ENCODE measurements around the gene AKT3. TPM values are rescaled to one million over a fixed set of nuclear protein-coding genes. Genes with fewer than 3 reads are reported as not detected.

AKT3 gene
- total RNA-seq, 3 donors from 2014 or later (not counting 1 experiment from before 2014, with no cell fraction given) = 135 to 157 (median 136) TPM

DNA sequence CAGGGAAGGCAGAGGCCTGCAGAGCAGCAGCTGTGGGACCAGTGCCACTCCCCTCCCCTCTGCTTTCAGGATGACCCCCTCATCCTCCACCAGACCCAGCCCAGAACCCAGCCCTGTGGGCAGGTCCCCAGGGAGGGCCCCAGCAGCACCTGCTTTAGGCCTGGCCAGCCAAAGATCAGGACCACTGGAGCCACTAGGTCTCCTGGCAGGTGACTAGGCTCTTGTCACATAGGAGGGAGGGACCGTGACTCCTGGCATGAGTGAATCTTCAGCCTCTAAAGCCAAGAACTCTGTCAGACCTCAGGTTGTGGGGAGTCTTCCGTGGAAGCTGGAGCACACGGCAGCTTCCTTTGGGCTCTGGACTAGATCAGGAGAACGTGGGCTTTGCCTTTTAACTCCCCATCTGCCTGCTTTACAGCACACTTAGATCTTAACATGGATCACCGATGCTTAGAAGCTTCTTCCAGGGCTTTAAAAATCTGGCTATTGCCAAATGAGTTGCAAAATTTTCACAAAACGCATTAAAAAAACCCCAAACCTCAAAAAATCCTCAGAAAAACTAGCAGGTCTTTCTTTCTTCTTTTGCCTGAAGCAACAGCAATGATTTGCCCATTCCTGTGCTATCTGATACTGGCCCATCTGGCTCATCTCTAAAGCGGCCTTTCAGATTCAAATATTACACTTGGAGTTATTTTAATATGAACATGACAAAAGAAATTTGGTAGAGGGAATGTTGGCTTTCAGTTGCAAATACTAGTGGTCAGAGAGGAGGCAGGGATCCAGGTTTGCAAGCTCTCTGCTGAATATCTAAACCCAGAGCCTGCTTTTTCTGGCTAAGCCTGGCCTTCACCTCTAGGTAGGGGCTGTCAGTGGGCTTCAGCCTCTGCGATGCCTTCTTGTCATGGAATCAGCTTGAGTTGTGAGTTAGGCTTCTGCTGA is 359.0 kb downstream of the AKT3 start:
- Mint-ChIP-seq H3K4me1 (peaks cover 4 to 9% of the 10 kb centered on the region in 2 donors), H3K27ac (no peak overlapping the region), H3K36me3 (no peaks in the 10 kb centered on the region), H3K4me3 (no peak overlapping the region), H3K9me3 (no peaks in the 10 kb centered on the region), H3K27me3 (ENCODE audit: low read depth in 2 of 2) (no peaks in the 10 kb centered on the region)
- intact Hi-C loops (cut with micrococcal nuclease) = no loop called here
- WGBS (ENCODE audit: insufficient coverage) = 97% methylated on average over 7 of the region's 8 CpGs
- H3K9me3 ChIP-seq (ENCODE audit: control insufficient read depth, insufficient read depth, low read length) = no peaks in the 10 kb centered on the region
- H3K4me1 ChIP-seq (ENCODE audit: control insufficient read depth, insufficient read depth, low read length) = peaks cover 8% of the 10 kb centered on the region
- H3K4me3 ChIP-seq (ENCODE audit: low read length) = no peak overlapping the region
- H3K36me3 ChIP-seq (ENCODE audit: control insufficient read depth, insufficient read depth, low read length) = no peaks in the 10 kb centered on the region
- no peaks in the 10 kb centered on the region for H3K27me3 ChIP-seq (ENCODE audit: control insufficient read depth, insufficient read depth, low read length)
- DNase-seq (no peak), ATAC-seq (no peak)
- TF ChIP-seq, protein P1, sequence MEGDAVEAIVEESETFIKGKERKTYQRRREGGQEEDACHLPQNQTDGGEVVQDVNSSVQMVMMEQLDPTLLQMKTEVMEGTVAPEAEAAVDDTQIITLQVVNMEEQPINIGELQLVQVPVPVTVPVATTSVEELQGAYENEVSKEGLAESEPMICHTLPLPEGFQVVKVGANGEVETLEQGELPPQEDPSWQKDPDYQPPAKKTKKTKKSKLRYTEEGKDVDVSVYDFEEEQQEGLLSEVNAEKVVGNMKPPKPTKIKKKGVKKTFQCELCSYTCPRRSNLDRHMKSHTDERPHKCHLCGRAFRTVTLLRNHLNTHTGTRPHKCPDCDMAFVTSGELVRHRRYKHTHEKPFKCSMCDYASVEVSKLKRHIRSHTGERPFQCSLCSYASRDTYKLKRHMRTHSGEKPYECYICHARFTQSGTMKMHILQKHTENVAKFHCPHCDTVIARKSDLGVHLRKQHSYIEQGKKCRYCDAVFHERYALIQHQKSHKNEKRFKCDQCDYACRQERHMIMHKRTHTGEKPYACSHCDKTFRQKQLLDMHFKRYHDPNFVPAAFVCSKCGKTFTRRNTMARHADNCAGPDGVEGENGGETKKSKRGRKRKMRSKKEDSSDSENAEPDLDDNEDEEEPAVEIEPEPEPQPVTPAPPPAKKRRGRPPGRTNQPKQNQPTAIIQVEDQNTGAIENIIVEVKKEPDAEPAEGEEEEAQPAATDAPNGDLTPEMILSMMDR (IDR thresholded peaks at IDR 0.05) = no peak
- no peak overlapping the region for H3K27ac ChIP-seq (ENCODE audit: low read length)

DNA sequence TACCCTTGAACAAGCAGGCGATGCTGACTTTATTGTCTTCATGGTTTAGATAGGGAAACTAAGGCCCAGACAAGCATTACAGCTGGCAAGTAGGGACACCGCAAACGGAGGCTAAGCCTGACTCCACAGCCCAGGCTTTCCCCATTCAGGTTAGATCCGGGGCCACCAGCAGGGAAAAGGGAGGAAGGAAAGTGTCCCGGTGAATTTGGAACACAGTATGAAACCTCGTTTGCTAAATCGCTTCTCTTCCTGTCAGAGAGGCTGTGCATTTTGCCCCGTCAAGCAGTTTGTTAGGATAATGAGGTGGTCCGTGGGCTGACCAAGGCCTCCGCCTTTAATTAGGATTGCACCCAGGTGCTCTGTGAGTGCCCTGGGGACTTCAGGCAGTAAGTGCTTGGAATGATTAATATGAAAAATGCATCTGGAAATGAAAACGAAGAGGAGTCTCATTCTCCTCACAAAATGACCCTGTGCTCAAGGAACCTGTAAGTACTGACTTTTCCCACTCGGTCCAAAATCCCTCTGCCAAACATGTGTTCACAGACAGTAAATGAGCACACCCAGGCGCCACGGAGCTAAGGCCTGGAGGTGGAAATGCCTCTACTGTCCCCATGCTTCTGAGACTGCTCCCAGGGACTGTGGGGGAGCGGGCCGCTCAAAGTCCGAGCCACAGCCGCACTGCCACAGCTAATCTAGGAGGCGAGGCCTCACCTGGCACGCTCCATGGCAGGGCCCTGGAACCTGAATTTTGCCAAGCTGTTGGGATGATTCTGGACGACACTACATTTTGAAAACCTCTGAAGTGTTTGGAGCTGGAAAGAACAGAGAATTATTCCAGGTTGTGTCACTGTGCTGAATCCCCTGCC is 360.1 kb downstream of the AKT3 start:
- TF ChIP-seq, protein P1 (IDR thresholded peaks at IDR 0.05) = no peak
- Histone ChIP-seq H3K4me1 (ENCODE audit: control insufficient read depth, insufficient read depth, low read length) (no peaks in the 10 kb centered on the region), H3K36me3 (ENCODE audit: control insufficient read depth, insufficient read depth, low read length) (no peaks in the 10 kb centered on the region), H3K27me3 (ENCODE audit: control insufficient read depth, insufficient read depth, low read length) (no peaks in the 10 kb centered on the region), H3K4me3 (ENCODE audit: low read length) (no peak overlapping the region), H3K27ac (ENCODE audit: low read length) (no peak overlapping the region), H3K9me3 (ENCODE audit: control insufficient read depth, insufficient read depth, low read length) (no peaks in the 10 kb centered on the region)
- Mint-ChIP-seq H3K36me3 (no peaks in the 10 kb centered on the region), H3K4me3 (no peak overlapping the region), H3K9me3 (no peaks in the 10 kb centered on the region), H3K27me3 (ENCODE audit: low read depth in 2 of 2) (no peaks in the 10 kb centered on the region), H3K27ac (no peak overlapping the region), H3K4me1 (peaks cover 0 to 5% of the 10 kb centered on the region in 2 donors)
- DNase-seq = no peak
- ATAC-seq = no peak
- 95% methylated on average over 20 of the region's 21 CpGs for WGBS (ENCODE audit: insufficient coverage)
- intact Hi-C loops (cut with micrococcal nuclease) = no loop called here

DNA sequence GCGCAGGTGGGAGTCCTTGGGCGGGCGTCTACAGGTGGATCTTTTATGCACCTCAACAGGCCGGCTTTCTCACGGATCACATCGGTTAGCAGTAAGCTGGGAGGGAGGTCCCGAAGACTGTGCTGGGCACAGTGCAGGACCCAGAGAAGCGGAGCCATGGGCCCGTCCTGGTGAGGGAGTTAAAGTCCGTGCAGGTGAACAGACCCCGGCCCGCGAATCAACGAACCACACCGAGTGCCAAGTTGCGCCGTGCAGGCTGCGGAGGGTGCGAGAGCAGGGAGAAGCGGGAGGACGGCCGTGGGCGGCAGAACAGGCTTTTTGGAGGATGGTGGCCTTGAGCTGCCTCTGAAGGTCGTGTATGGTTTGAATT is 360.9 kb downstream of the AKT3 start:
- Histone ChIP-seq H3K27ac (ENCODE audit: low read length) (no peak overlapping the region), H3K4me3 (ENCODE audit: low read length) (no peak overlapping the region), H3K36me3 (ENCODE audit: control insufficient read depth, insufficient read depth, low read length) (no peaks in the 10 kb centered on the region), H3K4me1 (ENCODE audit: control insufficient read depth, insufficient read depth, low read length) (no peaks in the 10 kb centered on the region), H3K9me3 (ENCODE audit: control insufficient read depth, insufficient read depth, low read length) (no peaks in the 10 kb centered on the region), H3K27me3 (ENCODE audit: control insufficient read depth, insufficient read depth, low read length) (no peaks in the 10 kb centered on the region)
- ATAC-seq (no peak), DNase-seq (no peak)
- H3K4me1 Mint-ChIP-seq = peaks cover 0 to 6% of the 10 kb centered on the region in 2 donors
- WGBS (ENCODE audit: insufficient coverage) = 96% methylated on average over 24 of the region's 24 CpGs
- TF ChIP-seq, protein P1 (IDR thresholded peaks at IDR 0.05) = no peak
- no peaks in the 10 kb centered on the region for H3K9me3 Mint-ChIP-seq
- no peaks in the 10 kb centered on the region for H3K36me3 Mint-ChIP-seq
- intact Hi-C loops (cut with micrococcal nuclease) = no loop called here
- no peaks in the 10 kb centered on the region for H3K27me3 Mint-ChIP-seq (ENCODE audit: low read depth in 2 of 2)
- H3K27ac Mint-ChIP-seq = no peak overlapping the region
- no peak overlapping the region for H3K4me3 Mint-ChIP-seq
